A549 treated with GW870086 at 1 μM for 4 hours (cell line): ENCODE data around the gene MRPL46. TPM values are rescaled to one million over a fixed set of nuclear protein-coding genes. Genes with fewer than 3 reads are reported as not detected.

Source experiments
- total RNA-seq: library from RNA; stranded (reverse); fragments of 200-300 nt; extraction: Qiagen RNA extraction; gene quantifications from 5 replicates; pipeline ENCODE4 v1.2.3, GENCODE V29; 2022; ENCODE audit warnings: low read depth

The MRPL46 gene
- total RNA-seq: 57.9 to 67.2 TPM (median 60.0 TPM) in 5 replicates

GRCh38 chr15:88467073-88467934, at the start of gene MRPL46, which contains the start of gene MRPS11:
MRPL46 (minus strand) TSS chr15:88467388; CDS start chr15:88467377, 11 bp downstream.
MRPS11 (plus strand) TSS chr15:88467708; CDS start chr15:88467718, 10 bp downstream.

Other genes with a start within 250 kb of the MRPL46 start
- gene NTRK3, start 210.6 kb downstream of the MRPL46 start, total RNA-seq: 16.5 to 25.8 TPM (median 22.9 TPM) in 5 replicates
- gene MRPS11, start 320 bp upstream of the MRPL46 start, total RNA-seq: 94.1 to 133 TPM (median 114 TPM) in 5 replicates
- gene DET1, start 79.3 kb upstream of the MRPL46 start, total RNA-seq: 4.6 to 6.3 TPM (median 5.4 TPM) in 5 replicates
- 72.7 to 93.9 TPM (median 84.6 TPM) in 5 replicates for gene AEN, start 154.0 kb upstream of the MRPL46 start, total RNA-seq
- 38.6 to 46.7 TPM (median 41.7 TPM) in 5 replicates for gene ISG20, start 171.6 kb upstream of the MRPL46 start, total RNA-seq